HepG2 (cell line): ENCODE measurements around the gene MGST2. TPM values are rescaled to one million over a fixed set of nuclear protein-coding genes. Genes with fewer than 3 reads are reported as not detected.

Experiments
- ATAC-seq: fragments of 200-7000 bp; cut with Tn5 transposase; 3 replicates; pipeline ENCODE4 v1.9.1; 2020; ENCODE audit warnings: mild to moderate bottlenecking, moderate library complexity
- BruUV-seq: library from RNA; stranded (reverse); fragments of 400-500 nt; replicated peaks from 2 replicates; lab custom pipeline; 2021; lab: Mats Ljungman, UMichigan
- CTCF ChIA-PET: fragments of 300-600 bp; formaldehyde crosslinking; extraction: SDS; loops from one replicate; lab custom pipeline; 2021; ENCODE audit warnings: low total read pairs, inconsistent platforms, low intra/inter-chr PET ratio; lab: Yijun Ruan, JAX
- POLR2A ChIA-PET: fragments of 350-600 bp; sonication (Branson Sonifier 250); formaldehyde crosslinking; loops from one replicate; lab custom pipeline; 2020; ENCODE audit warnings: antibody characterized with exemption, inconsistent platforms; lab: Yijun Ruan, JAX
- DNase-seq: peaks from one replicate; pipeline ENCODE4 v3.0.0-alpha.2; 2015; ENCODE audit warnings: low spot score
- FAIRE-seq: peaks from 3 replicates; lab custom pipeline; 2011; peaks lifted over from hg19 to GRCh38; lab: Jason Lieb, UNC
- H2AFZ ChIP-seq: one replicate; pipeline ENCODE4 v1.6.1; 2011; ENCODE audit warnings: low read length, inconsistent platforms
- H3K27ac ChIP-seq: fragments of 300-600 bp; 3 replicates; pipeline ENCODE4 v1.8.0; 2011; ENCODE audit warnings: mixed run types, mild to moderate bottlenecking, mixed read lengths, low read length, inconsistent platforms; ENCODE audit not compliant: insufficient read depth; ENCODE audit errors: extremely low read length
- H3K27me3 ChIP-seq, 2 experiments: fragments of 200-600 bp in 1 of 2; 2 replicates in 1 of 2; 3 replicates in 1 of 2; pipeline versions ENCODE4 v1.6.0 to v1.8.0; 2011; ENCODE audit warnings: low read length in 2 of 2, mild to moderate bottlenecking in 2 of 2, moderate library complexity in 2 of 2, inconsistent platforms in 1 of 2; ENCODE audit not compliant: insufficient read depth in 2 of 2, control insufficient read depth in 1 of 2
- H3K36me3 ChIP-seq, 2 experiments: fragments of 200-600 bp in 1 of 2; replicated peaks in 1 of 2; 2 replicates in 1 of 2; 3 replicates in 1 of 2; pipeline versions ENCODE4 v1.5.1 to v1.8.0; 2011; ENCODE audit warnings: low read length in 2 of 2, inconsistent platforms in 1 of 2; ENCODE audit not compliant: insufficient read depth in 2 of 2, control insufficient read depth in 1 of 2
- H3K4me1 ChIP-seq: 2 replicates; pipeline ENCODE4 v1.5.1; 2012; ENCODE audit warnings: low read length, inconsistent platforms; ENCODE audit not compliant: insufficient read depth
- H3K4me2 ChIP-seq: 2 replicates; pipeline ENCODE4 v1.6.0; 2011; ENCODE audit warnings: low read depth, low read length, inconsistent platforms
- H3K4me3 ChIP-seq, 3 experiments: fragments of 200-600 bp in 1 of 3; sonication (generic), shearing (Covaris generic) in 1 of 3; replicated peaks in 1 of 3; 2 replicates each; pipeline ENCODE4 v1.5.1; 2011 to 2016; ENCODE audit warnings: low read length in 3 of 3, inconsistent platforms in 2 of 3, low read depth in 2 of 3, mild to moderate bottlenecking in 2 of 3, control low read depth in 1 of 3, mixed read lengths in 1 of 3; ENCODE audit not compliant: insufficient read depth in 1 of 3
- H3K79me2 ChIP-seq: one replicate; pipeline ENCODE4 v1.6.1; 2011; ENCODE audit warnings: low read length, inconsistent platforms; ENCODE audit not compliant: insufficient read depth
- H3K9ac ChIP-seq: 2 replicates; pipeline ENCODE4 v1.6.0; 2011; ENCODE audit warnings: mild to moderate bottlenecking, low read depth, low read length, inconsistent platforms; ENCODE audit not compliant: insufficient read depth
- H3K9me3 ChIP-seq: 2 replicates; pipeline ENCODE4 v1.5.1; 2012; ENCODE audit warnings: mild to moderate bottlenecking, low read length
- H4K20me1 ChIP-seq: 2 replicates; pipeline ENCODE4 v1.6.0; 2011; ENCODE audit warnings: inconsistent platforms, mild to moderate bottlenecking, low read length, moderate library complexity; ENCODE audit not compliant: insufficient read depth
- AKAP8 ChIP-seq: sonication (generic); formaldehyde crosslinking; IDR thresholded peaks from 2 replicates; pipeline ENCODE4 v1.5.1; 2020; ENCODE audit warnings: mild to moderate bottlenecking, missing genetic modification reagents
- CENPT ChIP-seq: sonication (generic); formaldehyde crosslinking; IDR thresholded peaks from 2 replicates; pipeline ENCODE4 v1.8.0; 2022; ENCODE audit warnings: low read depth, mild to moderate bottlenecking, moderate library complexity, missing genetic modification reagents
- CREBL2 ChIP-seq: sonication (generic); formaldehyde crosslinking; IDR thresholded peaks from 2 replicates; pipeline ENCODE4 v1.8.1; 2023; ENCODE audit warnings: missing genetic modification reagents, mild to moderate bottlenecking, borderline replicate concordance
- EEA1 ChIP-seq: sonication (generic); formaldehyde crosslinking; IDR thresholded peaks from 2 replicates; pipeline ENCODE4 v1.5.1; 2020; ENCODE audit warnings: mild to moderate bottlenecking, missing genetic modification reagents, borderline replicate concordance
- NAIF1 ChIP-seq: sonication (generic); formaldehyde crosslinking; IDR thresholded peaks from 2 replicates; pipeline ENCODE4 v1.5.0; 2020; ENCODE audit warnings: mild to moderate bottlenecking, missing genetic modification reagents, borderline replicate concordance
- POLR2AphosphoS5 ChIP-seq: IDR thresholded peaks from 2 replicates; pipeline ENCODE4 v1.6.1; 2012; ENCODE audit warnings: low read depth, low read length
- SMC3 ChIP-seq: IDR thresholded peaks from 2 replicates; pipeline ENCODE4 v1.6.1; 2011; ENCODE audit warnings: low read length, improper control_type of control experiment
- ZC3H13 ChIP-seq: sonication (generic); formaldehyde crosslinking; IDR thresholded peaks from 2 replicates; pipeline ENCODE4 v1.8.1; 2023; ENCODE audit warnings: mild to moderate bottlenecking, missing genetic modification reagents, moderate library complexity
- ZNF280D ChIP-seq: sonication (generic); formaldehyde crosslinking; IDR thresholded peaks from 2 replicates; pipeline ENCODE4 v1.5.1; 2020; ENCODE audit warnings: mild to moderate bottlenecking, missing genetic modification reagents
- ZNF501 ChIP-seq: sonication (generic); formaldehyde crosslinking; IDR thresholded peaks from 2 replicates; pipeline ENCODE4 v1.5.1; 2020; ENCODE audit warnings: mild to moderate bottlenecking, moderate library complexity, missing genetic modification reagents
- ZNF552 ChIP-seq: sonication (generic); formaldehyde crosslinking; IDR thresholded peaks from 2 replicates; pipeline ENCODE4 v1.9.0; 2022; ENCODE audit warnings: missing genetic modification reagents, mild to moderate bottlenecking, borderline replicate concordance
- ZNF563 ChIP-seq: sonication (generic); formaldehyde crosslinking; IDR thresholded peaks from 2 replicates; pipeline ENCODE4 v1.8.0; 2022; ENCODE audit warnings: mild to moderate bottlenecking, moderate library complexity, missing genetic modification reagents
- ZNF572 ChIP-seq: sonication (generic); formaldehyde crosslinking; IDR thresholded peaks from 2 replicates; pipeline ENCODE4 v1.5.1; 2020; ENCODE audit warnings: mild to moderate bottlenecking, missing genetic modification reagents
- ZNF607 ChIP-seq: sonication (generic); formaldehyde crosslinking; IDR thresholded peaks from 2 replicates; pipeline ENCODE4 v1.5.1; 2020; ENCODE audit warnings: missing genetic modification reagents, mild to moderate bottlenecking, borderline replicate concordance
- ZSCAN31 ChIP-seq: sonication (generic); formaldehyde crosslinking; IDR thresholded peaks from 2 replicates; pipeline ENCODE4 v1.5.0; 2020; ENCODE audit warnings: low read depth, mild to moderate bottlenecking, missing genetic modification reagents
- WGBS: methylation state at CpG from one replicate; pipeline ENCODE4 v1.1.6; 2017; ENCODE audit warnings: low lambda C conversion rate; 5-methylcytosine and 5-hydroxymethylcytosine counted together
- in situ Hi-C: cut with HindIII; loops from 2 replicates; pipeline ENCODE4 v1.10.0; 2017; ENCODE audit warnings: low pct_unique_long_range_greater_than_20kb; ENCODE audit not compliant: extremely low pct_ligation_motif_present
- intact Hi-C: fragments of 100-400 bp; cut with micrococcal nuclease; formaldehyde crosslinking; loops from one replicate; pipeline ENCODE4 v1.10.0; 2022; ENCODE audit not compliant: unreplicated experiment
- polyA plus RNA-seq, 8 experiments: library from polyadenylated mRNA; depleted of rRNA in 3 of 8; stranded (reverse) in 7 of 8; unstranded in 1 of 8; fragments of >200 nt; fragmentation: Illumina TruSeq in 4 of 8; extraction: Trizol in 4 of 8; gene quantifications; 2 replicates each; pipeline versions ENCODE4 v1.2.1 to v1.2.3, GENCODE V29; 2011 to 2016; ENCODE audit warnings: low read depth in 4 of 8, missing spikeins in 1 of 8, mixed read lengths in 1 of 8; ENCODE audit not compliant: insufficient read depth in 1 of 8
- total RNA-seq, 5 experiments: library from RNA; depleted of rRNA; stranded (reverse); fragments of >200 nt; fragmentation: Illumina TruSeq; extraction: Trizol; gene quantifications; 2 replicates each; pipeline ENCODE4 v1.2.3, GENCODE V29; 2016; ENCODE audit warnings: low read depth in 1 of 5
- TF ChIP-seq, protein P1 (sequence below): sonication (generic); formaldehyde crosslinking; IDR thresholded peaks from 2 replicates; pipeline ENCODE4 v1.5.1; 2020; ENCODE audit warnings: mild to moderate bottlenecking, moderate library complexity, missing genetic modification reagents
- TF ChIP-seq, protein P2 (sequence below): IDR thresholded peaks from 2 replicates; pipeline ENCODE4 v1.6.1; 2016; ENCODE audit warnings: mild to moderate bottlenecking, missing biosample characterization, missing genetic modification reagents

Gene MGST2
- total and polyA plus RNA-seq, 2 of the 13 experiments (the other 11 are each of a cell fraction or from before 2014, with no cell fraction given) = 205 to 416 TPM

- no peak for TF ChIP-seq ZNF280D (CRISPR knock-in tag)
- TF ChIP-seq ZC3H13 = no peak
These were observed 3.1 kb downstream of the MGST2 start (continued) for GRCh38 chr4:139668658-139669201.

DNA sequence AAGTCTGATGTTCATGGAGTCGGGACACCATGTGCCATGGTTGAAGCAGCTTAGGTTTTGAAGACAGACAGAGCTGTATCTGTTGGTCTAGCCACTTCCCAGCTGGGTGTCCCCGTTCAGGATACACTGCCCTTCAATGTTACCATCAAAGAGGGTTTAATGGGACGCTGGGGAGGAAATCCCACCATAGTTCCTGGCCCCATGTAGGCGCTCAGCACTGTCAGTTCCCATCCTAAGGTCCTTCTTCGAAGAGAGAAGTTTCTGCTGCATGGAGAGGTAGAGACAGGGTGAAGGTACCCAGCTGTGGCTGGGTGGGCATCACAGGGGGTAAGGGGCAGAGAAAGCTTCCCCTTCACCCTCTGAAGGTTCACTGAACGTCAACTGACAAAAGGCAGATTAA, 3.7 kb downstream of the MGST2 start:
- no peak for ATAC-seq
- Histone ChIP-seq H3K27ac (peak overlapping the region; percentile 34), H2AFZ (no peak overlapping the region), H3K4me1 (peaks cover 82% of the 10 kb centered on the region), H3K36me3 (peaks cover 13 to 32% of the 10 kb centered on the region in 2 experiments), H3K9ac (peak overlapping the region; percentile 94; the same call in 1 of the 2 replicates), H3K4me3 (peak overlapping the region; percentile 75 to 81 (median 79)), H4K20me1 (peaks cover 56% of the 10 kb centered on the region), H3K27me3 (no peaks in the 10 kb centered on the region; a peak in 1 of 5 replicates)
- intact Hi-C loops = loop anchor here (5.0 to 10.0 kb wide), 2 partner anchors 175 to 483 kb away; partner anchors contain the start of gene MAML3
- CTCF ChIA-PET = no interaction called here
- in situ Hi-C loops = no loop called here
- BruUV-seq = no TSS peak
- no peak for DNase-seq
- 77% methylated on average over 3 of the region's 6 CpGs for WGBS
- TF ChIP-seq ZNF563 (CRISPR knock-in tag) = no peak
- TF ChIP-seq AKAP8 (CRISPR knock-in tag) = no peak
- TF ChIP-seq CREBL2 (CRISPR knock-in tag) = no peak
- no peak for TF ChIP-seq CENPT (CRISPR knock-in tag)
- TF ChIP-seq ZNF501 (CRISPR knock-in tag) = peak; percentile 69; the same call in 1 of the 2 replicates
- TF ChIP-seq POLR2AphosphoS5 = no peak
- 0 out of 2 replicates have a peak, but pooled peaks have one; percentile 49 for TF ChIP-seq ZNF572
- TF ChIP-seq ZNF607 = peak; percentile 61; the same call in 1 of the 2 replicates
- TF ChIP-seq SMC3 = no peak
- TF ChIP-seq, protein P1, sequence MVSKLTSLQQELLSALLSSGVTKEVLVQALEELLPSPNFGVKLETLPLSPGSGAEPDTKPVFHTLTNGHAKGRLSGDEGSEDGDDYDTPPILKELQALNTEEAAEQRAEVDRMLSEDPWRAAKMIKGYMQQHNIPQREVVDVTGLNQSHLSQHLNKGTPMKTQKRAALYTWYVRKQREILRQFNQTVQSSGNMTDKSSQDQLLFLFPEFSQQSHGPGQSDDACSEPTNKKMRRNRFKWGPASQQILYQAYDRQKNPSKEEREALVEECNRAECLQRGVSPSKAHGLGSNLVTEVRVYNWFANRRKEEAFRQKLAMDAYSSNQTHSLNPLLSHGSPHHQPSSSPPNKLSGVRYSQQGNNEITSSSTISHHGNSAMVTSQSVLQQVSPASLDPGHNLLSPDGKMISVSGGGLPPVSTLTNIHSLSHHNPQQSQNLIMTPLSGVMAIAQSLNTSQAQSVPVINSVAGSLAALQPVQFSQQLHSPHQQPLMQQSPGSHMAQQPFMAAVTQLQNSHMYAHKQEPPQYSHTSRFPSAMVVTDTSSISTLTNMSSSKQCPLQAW (CRISPR knock-in tag) = peak; percentile 58; the same call in 1 of the 2 replicates
- 0 out of 2 replicates have a peak, but pooled peaks have one; percentile 13 for TF ChIP-seq ZSCAN31
- no peak for TF ChIP-seq EEA1 (CRISPR knock-in tag)
- TF ChIP-seq, protein P2, sequence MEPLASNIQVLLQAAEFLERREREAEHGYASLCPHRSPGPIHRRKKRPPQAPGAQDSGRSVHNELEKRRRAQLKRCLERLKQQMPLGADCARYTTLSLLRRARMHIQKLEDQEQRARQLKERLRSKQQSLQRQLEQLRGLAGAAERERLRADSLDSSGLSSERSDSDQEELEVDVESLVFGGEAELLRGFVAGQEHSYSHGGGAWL (CRISPR knock-in tag) = no peak
- no peak for TF ChIP-seq ZNF552 (CRISPR knock-in tag)
- TF ChIP-seq NAIF1 (CRISPR knock-in tag) = no peak
- TF ChIP-seq, all 625 proteins: peak for 5
- H3K9me3 ChIP-seq = no peaks in the 10 kb centered on the region
- FAIRE-seq = no peak
- POLR2A ChIA-PET = interaction anchor here (1.1 kb wide), 1 partner anchor 20 kb away, joined by 4 read pairs; no protein-coding TSS in a partner anchor
- peak overlapping the region; percentile 86 for H3K4me2 ChIP-seq
- peaks cover 89% of the 10 kb centered on the region for H3K79me2 ChIP-seq
